HCEC 1CT (cell line): ENCODE results near the gene MRPS5.
A peak's percentile ranks its signal among the peaks of the same experiment; 100 is the strongest.
"Not testable (repeated sequence)": the region's sequence is repeated elsewhere in the genome, so short reads cannot be mapped to it uniquely, and the experiment has no call there.

Source experiments
- DNase-seq: peaks from one replicate; pipeline ENCODE4 v3.0.0-alpha.2; 2017

MRPS5 gene

GRCh38 chr2:95121407-95122196, at the start of gene MRPS5:
TSS of gene MRPS5 (minus strand) at chr2:95121808. CDS start at chr2:95121791, 17 bp downstream.
- peak; percentile 66 for DNase-seq

- DNase-seq = peak; percentile 11
These were observed 44.6 kb upstream of the MRPS5 start for GRCh38 chr2:95166065-95166763.

GRCh38 chr2:95165371-95166064, 43.9 kb upstream of the MRPS5 start, which contains the start of gene ZNF2:
TSS of gene ZNF2 (plus strand) at chr2:95165809. CDS start at chr2:95176227, 10,418 bp downstream.
- peak; percentile 96 for DNase-seq

GRCh38 chr2:95165030-95165370, 43.4 kb upstream of the MRPS5 start:
- DNase-seq = no peak

GRCh38 chr2:95159690-95160449, 38.3 kb upstream of the MRPS5 start, which contains the start of gene ZNF514:
TSS of gene ZNF514 (minus strand) at chr2:95159848. CDS start at chr2:95153253, 6,595 bp downstream.
- DNase-seq = peak; percentile 61

GRCh38 chr2:95158891-95159619, 37.4 kb upstream of the MRPS5 start:
- DNase-seq = peak; percentile 47

- no peak for DNase-seq
These were observed 36.8 kb upstream of the MRPS5 start for GRCh38 chr2:95158441-95158840.

GRCh38 chr2:95149397-95149984, 27.9 kb upstream of the MRPS5 start:
- DNase-seq = no peak

GRCh38 chr2:95143838-95144237, 22.2 kb upstream of the MRPS5 start:
- no peak for DNase-seq

GRCh38 chr2:95138702-95139101, 17.1 kb upstream of the MRPS5 start:
- DNase-seq = no peak

GRCh38 chr2:95122197-95122551, 566 bp upstream of the MRPS5 start:
- no peak for DNase-seq

- DNase-seq = peak; percentile 3
These were observed 558 bp downstream of the MRPS5 start for GRCh38 chr2:95121093-95121406.

- DNase-seq = peak; percentile 44
These were observed 6.2 kb downstream of the MRPS5 start for GRCh38 chr2:95115418-95115817.

- DNase-seq = no peak
These were observed 8.1 kb downstream of the MRPS5 start for GRCh38 chr2:95113464-95113863.

GRCh38 chr2:95110395-95110794, 11.2 kb downstream of the MRPS5 start:
- no peak for DNase-seq

- DNase-seq = no peak
These were observed 12.3 kb downstream of the MRPS5 start for GRCh38 chr2:95109260-95109659.

- no peak for DNase-seq
These were observed 15.5 kb downstream of the MRPS5 start for GRCh38 chr2:95106081-95106480.

- no peak for DNase-seq
These were observed 17.0 kb downstream of the MRPS5 start for GRCh38 chr2:95104606-95105005.

GRCh38 chr2:95099910-95100309, 21.7 kb downstream of the MRPS5 start:
- DNase-seq = no peak

GRCh38 chr2:95098273-95098672, 23.3 kb downstream of the MRPS5 start:
- DNase-seq = not testable (repeated sequence)

- DNase-seq = no peak
These were observed 29.6 kb downstream of the MRPS5 start for GRCh38 chr2:95091885-95092555.
